ENCODE measurements around the gene STARD3NL.

- TF ChIP-seq, protein P1, sequence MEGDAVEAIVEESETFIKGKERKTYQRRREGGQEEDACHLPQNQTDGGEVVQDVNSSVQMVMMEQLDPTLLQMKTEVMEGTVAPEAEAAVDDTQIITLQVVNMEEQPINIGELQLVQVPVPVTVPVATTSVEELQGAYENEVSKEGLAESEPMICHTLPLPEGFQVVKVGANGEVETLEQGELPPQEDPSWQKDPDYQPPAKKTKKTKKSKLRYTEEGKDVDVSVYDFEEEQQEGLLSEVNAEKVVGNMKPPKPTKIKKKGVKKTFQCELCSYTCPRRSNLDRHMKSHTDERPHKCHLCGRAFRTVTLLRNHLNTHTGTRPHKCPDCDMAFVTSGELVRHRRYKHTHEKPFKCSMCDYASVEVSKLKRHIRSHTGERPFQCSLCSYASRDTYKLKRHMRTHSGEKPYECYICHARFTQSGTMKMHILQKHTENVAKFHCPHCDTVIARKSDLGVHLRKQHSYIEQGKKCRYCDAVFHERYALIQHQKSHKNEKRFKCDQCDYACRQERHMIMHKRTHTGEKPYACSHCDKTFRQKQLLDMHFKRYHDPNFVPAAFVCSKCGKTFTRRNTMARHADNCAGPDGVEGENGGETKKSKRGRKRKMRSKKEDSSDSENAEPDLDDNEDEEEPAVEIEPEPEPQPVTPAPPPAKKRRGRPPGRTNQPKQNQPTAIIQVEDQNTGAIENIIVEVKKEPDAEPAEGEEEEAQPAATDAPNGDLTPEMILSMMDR (IDR thresholded peaks at IDR 0.05) = no peak
- no peak for TF ChIP-seq POLR2A (IDR thresholded peaks at IDR 0.05)
These were observed 57.6 kb downstream of the STARD3NL start for GRCh38 chr7:38235606-38236005.

Data from body of pancreas (tissue), 4 donors.